IgD-negative memory B cell (primary cell): ENCODE measurements around the gene PTGFRN. TPM values are rescaled to one million over a fixed set of nuclear protein-coding genes. Genes with fewer than 3 reads are reported as not detected.
"Not testable (repeated sequence)": the region's sequence is repeated elsewhere in the genome, so short reads cannot be mapped to it uniquely, and the experiment has no call there.

Experiments
- H3K27ac Mint-ChIP-seq, 3 donors: one replicate each; pipeline ENCODE4 v1.8.0; 2020 to 2022; ENCODE audit warnings: mild to moderate bottlenecking in 3 of 3, mixed read lengths in 3 of 3, moderate library complexity in 1 of 3
- H3K27me3 Mint-ChIP-seq: one replicate; pipeline ENCODE4 v1.8.0; 2021; ENCODE audit warnings: mixed read lengths
- H3K36me3 Mint-ChIP-seq: one replicate; pipeline ENCODE4 v1.8.0; 2020; ENCODE audit warnings: mild to moderate bottlenecking, mixed read lengths
- H3K4me1 Mint-ChIP-seq, 3 donors: one replicate each; pipeline ENCODE4 v1.8.0; 2020 to 2022; ENCODE audit warnings: mixed read lengths in 3 of 3, mild to moderate bottlenecking in 1 of 3
- H3K4me3 Mint-ChIP-seq, 4 donors: one replicate each; pipeline ENCODE4 v1.8.0; 2020 to 2022; ENCODE audit warnings: mild to moderate bottlenecking in 4 of 4, mixed read lengths in 4 of 4, moderate library complexity in 3 of 4
- H3K9me3 Mint-ChIP-seq, 3 donors: one replicate each; pipeline ENCODE4 v1.8.0; 2020 to 2021; ENCODE audit warnings: mixed read lengths in 3 of 3, mild to moderate bottlenecking in 1 of 3
- polyA plus RNA-seq: library from polyadenylated mRNA; unstranded; fragments of 300-500 nt; fragmentation: Illumina TruSeq; gene quantifications from one replicate; pipeline ENCODE4 v1.2.3, GENCODE V29; 2021

The PTGFRN gene
- polyA plus RNA-seq: not detected

DNA sequence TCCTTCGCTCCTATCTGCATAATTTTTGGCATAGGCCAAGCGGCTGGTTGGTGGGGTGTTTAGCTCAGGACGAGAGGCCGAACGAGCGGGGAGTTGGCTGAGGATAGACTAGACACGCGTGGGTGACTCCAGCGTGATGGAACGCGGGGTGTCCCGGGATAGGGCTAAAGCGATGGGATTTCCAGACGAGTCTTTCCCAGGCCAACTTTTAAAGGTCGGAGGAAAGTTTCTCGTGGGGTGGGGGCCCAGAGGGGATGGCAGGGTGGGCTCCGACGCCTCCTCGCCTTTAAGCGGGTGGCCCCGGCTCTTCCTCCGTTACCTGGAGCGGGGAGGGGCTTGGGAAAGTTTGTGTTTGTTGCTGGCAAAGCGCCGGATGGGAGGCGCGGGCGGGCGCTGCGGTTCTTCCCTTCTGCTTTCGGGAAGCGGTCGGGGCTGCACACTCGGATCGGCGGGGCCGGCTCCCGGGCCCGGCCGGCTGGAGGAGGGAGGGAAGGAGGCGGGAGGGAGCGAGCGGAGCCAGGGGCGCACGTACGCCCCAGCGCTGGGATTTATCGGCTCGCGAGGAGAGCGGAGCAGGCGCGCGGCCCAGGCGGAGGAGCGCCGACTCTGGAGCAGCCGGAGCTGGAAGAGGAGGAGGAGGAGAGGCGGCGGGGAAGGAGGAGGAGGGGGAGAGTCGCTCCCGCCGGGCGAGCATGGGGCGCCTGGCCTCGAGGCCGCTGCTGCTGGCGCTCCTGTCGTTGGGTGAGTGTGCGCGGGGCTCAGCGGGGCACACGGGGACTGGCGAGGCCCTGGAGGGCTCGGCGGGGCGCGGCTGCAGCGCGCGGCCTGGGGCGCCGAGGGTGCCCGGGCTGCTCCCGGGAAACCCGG, at the start of gene PTGFRN:
Gene PTGFRN, plus strand, starts transcription at position 405 of the 867 bp plus-strand sequence. Its CDS starts 288 bp downstream, at position 693.
- peaks cover 0 to 4% (median 3%) of the 10 kb centered on the region in 3 donors for H3K4me1 Mint-ChIP-seq
- H3K27ac Mint-ChIP-seq: no peak within 1 kb of the TSS
- H3K9me3 Mint-ChIP-seq: peaks cover 0 to 2% (median 2%) of the 10 kb centered on the region in 3 donors
- H3K36me3 Mint-ChIP-seq: no peaks in the 10 kb centered on the region
- H3K4me3 Mint-ChIP-seq: peak within 1 kb of the TSS in 3 of 4 donors; percentile 56 to 85 (median 81)
- peaks cover 8% of the 10 kb centered on the region for H3K27me3 Mint-ChIP-seq

DNA sequence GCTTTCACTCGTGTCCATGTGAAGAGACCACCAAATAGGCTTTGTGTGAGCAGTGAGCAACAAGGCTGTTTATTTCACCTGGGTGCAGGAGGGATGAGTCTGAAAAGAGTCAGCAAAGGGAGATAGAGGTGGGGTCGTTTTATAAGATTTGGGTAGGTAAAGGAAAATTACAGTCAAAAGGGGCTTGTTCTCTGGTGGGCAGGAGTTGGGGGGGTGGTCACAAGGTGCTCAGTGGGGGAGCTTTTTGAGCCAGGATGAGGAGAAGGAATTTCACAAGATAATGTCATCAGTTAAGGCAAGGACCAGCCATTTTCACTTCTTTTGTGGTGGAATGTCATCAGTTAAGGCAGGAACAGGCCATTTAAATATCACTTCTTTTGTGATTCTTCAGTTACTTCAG, 49.5 kb upstream of the PTGFRN start:
- H3K9me3 Mint-ChIP-seq, H3K4me1 Mint-ChIP-seq, H3K4me3 Mint-ChIP-seq, H3K27ac Mint-ChIP-seq, H3K36me3 Mint-ChIP-seq, H3K27me3 Mint-ChIP-seq: not testable (repeated sequence)

DNA sequence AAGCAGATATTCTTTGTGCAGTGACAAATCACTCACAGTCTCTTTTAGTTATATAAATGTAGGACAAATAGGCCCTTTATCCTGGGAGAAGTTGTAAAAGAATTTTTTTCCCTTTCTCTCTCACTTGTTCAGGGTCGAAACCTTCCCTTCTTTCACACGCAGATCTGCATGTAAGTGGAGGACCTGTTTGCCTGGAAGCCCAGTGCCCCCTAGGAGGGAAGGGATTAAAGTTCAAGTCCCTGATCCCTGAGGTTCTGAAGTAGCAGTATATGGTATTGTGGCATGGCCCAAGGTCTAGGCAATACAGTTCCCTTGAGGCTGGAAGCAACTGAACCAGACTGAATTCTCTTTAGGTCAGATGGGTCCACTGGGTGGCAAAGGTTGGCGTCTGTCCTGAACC, 48.6 kb upstream of the PTGFRN start:
- Mint-ChIP-seq H3K4me3 (no peak overlapping the region), H3K36me3 (no peaks in the 10 kb centered on the region), H3K27ac (no peak overlapping the region), H3K9me3 (no peaks in the 10 kb centered on the region), H3K4me1 (no peaks in the 10 kb centered on the region), H3K27me3 (peaks cover 2% of the 10 kb centered on the region)

DNA sequence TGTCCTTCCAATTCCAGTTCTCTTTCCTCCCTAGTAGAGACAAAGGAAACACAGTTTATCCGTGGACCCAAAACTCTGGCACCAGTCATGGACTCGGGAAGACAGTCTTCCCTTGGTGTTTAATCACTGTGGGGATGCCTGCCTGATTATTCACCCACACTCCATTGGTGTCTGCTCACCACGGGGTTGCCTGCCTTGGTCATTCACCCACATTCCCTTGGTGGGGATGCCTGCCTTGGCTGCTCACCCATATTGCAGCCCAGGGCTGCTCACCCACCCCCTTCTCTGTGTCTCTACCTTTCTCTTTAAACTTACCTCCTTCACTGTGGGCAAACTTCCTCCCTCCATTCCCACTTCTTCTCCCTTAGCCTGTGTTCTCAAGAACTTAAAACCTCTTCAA, 46.7 kb upstream of the PTGFRN start:
- not testable (repeated sequence) for H3K27me3 Mint-ChIP-seq, H3K27ac Mint-ChIP-seq, H3K4me1 Mint-ChIP-seq, H3K36me3 Mint-ChIP-seq, H3K4me3 Mint-ChIP-seq, H3K9me3 Mint-ChIP-seq

DNA sequence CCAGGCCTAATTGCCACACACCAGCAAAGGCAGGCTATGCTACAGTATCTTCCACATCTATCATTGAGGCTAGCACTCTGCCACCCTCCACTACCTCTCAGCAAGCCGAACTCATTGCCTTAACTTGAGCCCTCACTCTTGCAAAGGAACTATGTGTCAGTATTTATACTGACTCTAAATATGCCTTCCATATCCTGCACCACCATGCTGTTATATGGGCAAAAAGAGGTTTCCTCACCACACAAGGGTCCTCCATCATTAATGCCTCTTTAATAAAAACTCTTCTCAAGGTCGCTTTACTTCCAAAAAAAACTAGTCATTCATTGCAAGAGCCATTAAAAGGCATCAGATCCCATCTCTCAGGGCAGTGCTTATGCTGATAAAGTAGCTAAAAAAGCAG, 43.2 kb upstream of the PTGFRN start:
- not testable (repeated sequence) for H3K27ac Mint-ChIP-seq, H3K36me3 Mint-ChIP-seq, H3K27me3 Mint-ChIP-seq, H3K4me1 Mint-ChIP-seq, H3K9me3 Mint-ChIP-seq, H3K4me3 Mint-ChIP-seq

DNA sequence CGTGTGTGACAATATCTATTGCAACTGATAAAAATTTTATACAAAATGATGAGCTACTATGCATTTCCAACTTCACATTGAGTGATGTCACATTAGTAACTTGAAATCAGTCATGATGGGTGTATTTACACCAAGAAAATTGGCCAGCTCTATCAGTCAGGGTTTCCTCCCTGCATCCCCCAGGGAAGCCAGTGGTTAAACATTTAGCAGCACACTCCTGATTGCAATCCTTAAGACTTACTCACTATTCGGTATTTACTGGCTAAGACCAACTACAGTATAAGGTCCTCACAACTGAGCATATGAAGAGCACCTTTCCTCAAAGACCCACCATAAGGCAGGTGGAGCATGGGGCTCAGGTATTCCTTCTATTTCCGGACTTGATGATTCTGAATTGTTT, 41.3 kb upstream of the PTGFRN start:
- peaks cover 0 to 2% (median 0%) of the 10 kb centered on the region in 3 donors for H3K9me3 Mint-ChIP-seq
- H3K36me3 Mint-ChIP-seq: no peaks in the 10 kb centered on the region
- H3K4me3 Mint-ChIP-seq: no peak overlapping the region
- no peaks in the 10 kb centered on the region for H3K4me1 Mint-ChIP-seq
- no peak overlapping the region for H3K27ac Mint-ChIP-seq
- H3K27me3 Mint-ChIP-seq: peaks cover 6% of the 10 kb centered on the region

DNA sequence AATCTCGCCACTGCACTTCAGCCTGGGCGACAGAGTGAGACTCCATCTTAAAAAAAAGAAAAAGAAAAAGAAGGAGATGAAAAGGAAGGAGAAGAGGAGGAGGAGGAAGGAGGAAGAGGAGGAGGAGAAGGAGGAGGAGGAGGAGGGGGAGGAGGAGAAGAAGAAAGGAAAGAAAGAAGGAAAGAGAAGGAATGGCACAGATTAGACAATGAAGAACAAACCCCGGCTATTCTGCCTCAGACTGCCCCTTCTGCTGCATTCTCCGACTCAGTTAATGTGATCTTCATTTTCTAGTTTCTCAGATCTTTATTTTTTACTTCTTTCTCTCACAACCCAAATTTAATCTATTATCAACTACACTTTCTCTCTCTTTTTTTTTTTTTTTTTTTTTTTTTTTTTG, 40.1 kb upstream of the PTGFRN start:
- Mint-ChIP-seq H3K4me1 (no peaks in the 10 kb centered on the region), H3K27ac (no peak overlapping the region), H3K4me3 (peak overlapping the region in 1 of 4 donors; percentile 61), H3K9me3 (peaks cover 0 to 2% (median 0%) of the 10 kb centered on the region in 3 donors), H3K27me3 (peaks cover 11% of the 10 kb centered on the region), H3K36me3 (no peaks in the 10 kb centered on the region)

DNA sequence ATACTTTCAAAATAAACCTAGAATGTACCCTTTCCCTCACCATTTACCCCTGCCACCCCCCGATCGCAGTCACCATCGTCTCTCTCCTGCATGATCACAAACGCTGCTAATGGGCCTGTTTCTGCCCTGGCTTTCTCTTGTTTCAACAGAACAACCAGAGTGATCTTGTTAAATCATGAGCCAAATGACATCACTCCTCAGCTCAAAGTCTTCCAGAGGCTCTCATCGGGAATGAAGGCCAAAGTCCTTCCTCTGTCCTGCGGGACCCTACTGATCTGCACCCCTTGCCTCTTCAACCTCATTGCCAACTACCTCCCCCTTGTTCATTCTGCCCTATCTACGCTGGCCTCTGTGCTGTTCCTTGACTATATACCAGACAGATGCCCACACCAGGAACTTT, 39.4 kb upstream of the PTGFRN start:
- H3K9me3 Mint-ChIP-seq: peaks cover 0 to 2% (median 0%) of the 10 kb centered on the region in 3 donors
- H3K27me3 Mint-ChIP-seq: peaks cover 15% of the 10 kb centered on the region
- no peaks in the 10 kb centered on the region for H3K36me3 Mint-ChIP-seq
- no peak overlapping the region for H3K4me3 Mint-ChIP-seq
- H3K27ac Mint-ChIP-seq: no peak overlapping the region
- H3K4me1 Mint-ChIP-seq: no peaks in the 10 kb centered on the region

DNA sequence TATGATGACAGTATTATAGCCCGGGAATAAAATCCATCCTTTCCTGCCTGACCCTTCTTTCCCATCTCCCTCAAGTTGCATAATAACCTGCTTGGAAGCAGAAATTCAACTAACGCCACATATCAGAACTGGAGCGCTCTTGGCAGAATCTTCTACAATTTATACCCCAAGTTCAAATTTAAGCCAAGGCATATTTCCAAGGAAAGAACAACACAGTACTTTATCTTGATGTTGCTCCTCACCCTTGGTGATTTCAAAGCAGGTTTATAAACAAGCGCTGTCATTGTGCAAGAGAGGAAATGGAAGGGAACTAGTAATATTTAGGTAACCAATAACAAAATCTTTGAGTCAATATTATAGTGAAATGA, 38.0 kb upstream of the PTGFRN start:
- peaks cover 20% of the 10 kb centered on the region for H3K27me3 Mint-ChIP-seq
- H3K4me3 Mint-ChIP-seq: no peak overlapping the region
- H3K27ac Mint-ChIP-seq: no peak overlapping the region
- no peaks in the 10 kb centered on the region for H3K4me1 Mint-ChIP-seq
- H3K36me3 Mint-ChIP-seq: no peaks in the 10 kb centered on the region
- H3K9me3 Mint-ChIP-seq: peaks cover 0 to 2% (median 0%) of the 10 kb centered on the region in 3 donors

DNA sequence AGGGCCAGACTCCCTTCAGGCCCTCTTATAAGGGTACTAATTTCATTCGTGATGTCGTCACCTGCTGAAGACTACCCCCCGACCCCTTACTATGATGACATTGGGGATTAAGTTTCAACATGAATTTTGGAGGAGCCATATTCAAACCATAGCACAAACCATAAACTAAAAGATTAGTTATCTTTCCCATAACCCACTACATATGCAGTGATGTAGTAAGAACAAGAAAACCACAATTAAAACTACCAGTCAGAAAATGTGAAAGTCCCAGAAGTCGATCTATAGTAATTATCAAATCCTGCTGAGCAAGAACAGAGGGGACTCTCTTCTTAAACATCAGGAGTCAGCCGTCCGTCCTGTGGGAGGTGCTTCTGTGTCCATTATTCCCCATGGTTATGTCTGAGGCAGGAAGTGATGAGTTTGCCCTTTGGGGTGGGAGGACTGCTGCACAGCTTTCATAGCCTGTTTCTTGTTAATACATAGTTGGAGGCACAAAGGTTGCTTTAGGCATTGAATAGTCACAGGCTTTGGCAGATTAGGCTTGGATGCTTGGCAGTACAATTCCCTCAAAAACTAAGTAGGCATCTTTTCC, 35.9 kb upstream of the PTGFRN start:
- H3K9me3 Mint-ChIP-seq: peaks cover 0 to 2% (median 0%) of the 10 kb centered on the region in 3 donors

DNA sequence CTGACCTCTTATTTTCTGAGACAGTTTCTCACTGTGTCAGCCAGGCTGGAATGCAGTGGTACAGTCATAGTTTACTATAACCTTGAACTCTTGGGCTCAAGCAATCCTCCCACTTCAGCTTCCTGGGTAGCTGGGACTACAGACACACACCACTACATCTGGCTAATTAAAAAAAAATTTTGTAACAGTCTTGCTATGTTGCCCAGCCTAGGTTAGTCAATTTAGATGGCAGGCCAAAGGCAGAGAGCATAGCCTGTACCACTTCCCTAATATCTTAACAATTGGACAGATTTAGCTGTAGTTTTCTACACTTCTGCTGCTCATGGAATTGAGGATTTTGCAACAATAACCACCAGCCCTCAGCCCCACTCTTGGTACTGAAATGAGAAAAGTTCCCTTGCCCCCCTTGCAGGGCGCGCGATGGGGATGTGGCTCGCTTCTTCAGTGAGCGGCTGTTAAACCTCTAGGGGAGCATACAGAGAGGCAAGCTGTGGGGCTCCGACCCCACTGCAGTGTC, 34.9 kb upstream of the PTGFRN start:
- no peaks in the 10 kb centered on the region for H3K9me3 Mint-ChIP-seq
- no peaks in the 10 kb centered on the region for H3K36me3 Mint-ChIP-seq
- peaks cover 20% of the 10 kb centered on the region for H3K27me3 Mint-ChIP-seq
- H3K4me3 Mint-ChIP-seq: no peak overlapping the region
- H3K4me1 Mint-ChIP-seq: no peaks in the 10 kb centered on the region
- no peak overlapping the region for H3K27ac Mint-ChIP-seq

More for the DNA sequence above, 35.9 kb upstream of the PTGFRN start:
- no peak overlapping the region for H3K4me3 Mint-ChIP-seq
- peaks cover 20% of the 10 kb centered on the region for H3K27me3 Mint-ChIP-seq
- no peaks in the 10 kb centered on the region for H3K36me3 Mint-ChIP-seq
- no peaks in the 10 kb centered on the region for H3K4me1 Mint-ChIP-seq
- no peak overlapping the region for H3K27ac Mint-ChIP-seq

DNA sequence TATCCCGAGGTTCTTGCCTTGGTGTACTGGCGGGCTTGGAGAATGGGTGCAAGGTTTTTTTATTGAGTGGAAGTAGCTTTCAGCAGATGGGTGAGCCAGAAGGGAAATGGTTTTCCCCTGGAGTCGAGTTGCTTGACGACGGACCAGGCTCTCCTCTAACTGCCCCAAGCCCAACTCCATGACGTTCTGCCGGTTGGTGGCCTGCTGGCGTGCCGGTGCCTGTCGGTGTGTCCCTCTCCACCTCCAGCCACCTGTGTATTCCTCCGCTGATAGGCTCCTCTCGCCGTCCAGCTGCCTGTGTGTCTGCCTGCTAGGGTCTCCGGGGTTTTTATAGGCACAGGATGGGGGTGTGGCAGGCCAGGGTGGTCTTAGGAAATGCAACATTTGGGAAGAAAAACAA, 34.3 kb upstream of the PTGFRN start:
- Mint-ChIP-seq H3K36me3 (no peaks in the 10 kb centered on the region), H3K4me1 (no peaks in the 10 kb centered on the region), H3K4me3 (no peak overlapping the region), H3K27ac (no peak overlapping the region), H3K9me3 (no peaks in the 10 kb centered on the region), H3K27me3 (peaks cover 20% of the 10 kb centered on the region)

DNA sequence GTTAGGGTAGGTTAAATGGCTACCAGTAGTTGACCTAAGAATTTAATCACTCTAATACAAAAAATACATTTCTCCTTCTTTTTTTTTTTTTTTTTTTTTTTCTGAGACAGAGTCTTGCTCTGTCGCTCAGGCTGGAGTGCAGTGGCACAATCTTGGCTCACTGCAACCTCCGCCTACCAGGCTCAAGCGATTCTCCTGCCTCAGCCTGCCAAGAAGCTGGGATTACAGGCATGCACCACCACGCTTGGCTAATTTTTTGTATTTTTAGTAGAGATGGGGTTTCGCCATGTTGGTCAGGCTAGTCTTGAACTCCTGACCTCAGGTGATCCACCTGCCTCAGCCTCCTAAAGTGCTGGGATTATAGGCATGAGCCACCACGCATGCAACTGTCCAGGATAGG, 33.8 kb upstream of the PTGFRN start:
- H3K36me3 Mint-ChIP-seq, H3K4me1 Mint-ChIP-seq, H3K4me3 Mint-ChIP-seq, H3K9me3 Mint-ChIP-seq, H3K27ac Mint-ChIP-seq: not testable (repeated sequence)
- H3K27me3 Mint-ChIP-seq: peaks cover 22% of the 10 kb centered on the region

DNA sequence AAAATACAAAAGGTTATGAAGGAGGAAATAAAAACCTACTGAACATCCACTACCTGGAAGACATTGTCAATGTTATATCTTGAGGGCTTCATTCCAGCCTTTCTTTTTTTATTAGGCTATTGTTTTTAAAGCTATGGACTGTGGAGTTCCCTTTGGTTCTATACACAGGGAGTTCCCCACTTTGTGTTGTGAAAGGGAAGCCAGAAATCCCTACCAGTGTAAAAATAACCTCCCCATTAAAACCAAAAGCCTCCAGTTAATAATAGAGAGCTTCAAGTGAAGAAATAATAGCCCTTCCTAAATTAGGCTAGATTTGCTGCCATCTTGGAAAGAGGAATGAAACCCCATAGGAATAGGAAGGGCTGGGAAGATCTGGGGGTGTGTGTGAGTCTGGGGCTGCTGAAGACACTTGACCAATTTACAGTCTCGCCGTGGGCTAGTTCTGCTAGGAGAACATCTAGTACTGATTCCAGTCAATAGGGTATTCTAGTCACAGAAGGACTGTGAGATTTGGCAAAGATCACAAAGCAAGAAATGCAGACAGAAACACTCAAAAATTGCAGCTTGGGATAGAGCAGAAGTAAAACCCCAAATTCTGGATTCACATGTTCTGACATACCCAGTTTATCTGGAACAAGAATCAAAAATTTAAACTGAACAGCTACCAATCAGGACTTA, 32.4 kb upstream of the PTGFRN start:
- H3K36me3 Mint-ChIP-seq: no peaks in the 10 kb centered on the region
- no peaks in the 10 kb centered on the region for H3K4me1 Mint-ChIP-seq
- H3K27ac Mint-ChIP-seq: no peak overlapping the region
- peaks cover 20% of the 10 kb centered on the region for H3K27me3 Mint-ChIP-seq
- H3K4me3 Mint-ChIP-seq: no peak overlapping the region
- H3K9me3 Mint-ChIP-seq: no peaks in the 10 kb centered on the region

DNA sequence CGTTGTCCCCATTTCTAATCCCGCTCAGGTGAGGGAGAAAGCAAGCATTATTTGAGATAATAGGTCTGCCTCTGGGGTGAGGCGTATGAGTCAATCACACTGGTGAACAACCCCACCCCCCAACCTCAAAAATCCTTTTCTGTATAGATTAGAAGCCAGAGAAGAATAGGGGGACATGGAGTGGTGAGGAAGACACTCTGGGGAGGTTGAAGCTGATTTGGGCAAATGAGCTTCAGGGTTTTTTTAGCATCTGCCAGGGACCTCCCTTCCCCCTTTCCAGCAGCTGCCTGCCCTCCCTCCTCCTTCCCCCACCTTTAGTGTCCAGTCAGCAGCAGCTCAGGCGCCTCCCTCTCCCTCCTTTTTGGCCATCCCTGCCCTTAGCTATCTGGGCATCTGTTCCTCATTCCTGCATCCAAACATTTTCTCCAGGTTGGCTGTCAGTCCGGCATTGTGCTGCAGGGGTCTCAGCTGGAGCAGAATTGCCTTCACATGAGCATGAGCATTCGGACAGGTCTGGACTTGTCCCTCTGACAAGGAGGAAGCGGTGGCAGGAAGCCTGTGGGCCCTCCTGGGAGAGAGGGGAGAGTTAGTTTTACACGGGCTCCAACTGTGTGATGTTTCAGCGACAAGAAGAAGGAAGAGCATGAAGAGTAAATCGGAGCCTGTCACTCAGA, 30.8 kb upstream of the PTGFRN start:
- Mint-ChIP-seq H3K27me3 (peaks cover 12% of the 10 kb centered on the region), H3K4me1 (no peaks in the 10 kb centered on the region), H3K4me3 (no peak overlapping the region)

More for the DNA sequence above, 30.8 kb upstream of the PTGFRN start:
- H3K9me3 Mint-ChIP-seq: no peaks in the 10 kb centered on the region
- H3K36me3 Mint-ChIP-seq: no peaks in the 10 kb centered on the region
- no peak overlapping the region for H3K27ac Mint-ChIP-seq
